SK-N-MC (cell line): Measurements from ENCODE around the gene NCOA1.

ENCODE experiments used
- DNase-seq: peaks from one replicate; pipeline ENCODE4 v3.0.0-alpha.2; 2011; ENCODE audit warnings: low read depth, low spot score
- H3K27ac ChIP-seq: fragments of 200-600 bp; sonication (generic); 2 replicates; pipeline ENCODE4 v1.5.1; 2016; ENCODE audit warnings: mixed run types
- H3K36me3 ChIP-seq: fragments of 200-600 bp; sonication (generic); 2 replicates; pipeline ENCODE4 v1.6.1; 2017; ENCODE audit warnings: antibody characterized with exemption, low read length, mixed read lengths; ENCODE audit not compliant: insufficient read depth
- H3K4me3 ChIP-seq: fragments of 200-600 bp; sonication (generic); 2 replicates; pipeline ENCODE4 v1.5.1; 2016
- H3K9ac ChIP-seq: fragments of 200-600 bp; sonication (generic); 2 replicates; pipeline ENCODE4 v1.8.0; 2017; ENCODE audit warnings: mixed run types, mixed read lengths; ENCODE audit not compliant: insufficient read length
- H3K9me3 ChIP-seq: fragments of 200-600 bp; sonication (generic); 2 replicates; pipeline ENCODE4 v1.6.1; 2017; ENCODE audit warnings: low read depth, mild to moderate bottlenecking, antibody characterized with exemption, low read length, moderate library complexity, mixed read lengths
- EZH2 ChIP-seq: fragments of 200-600 bp; sonication (generic); IDR thresholded peaks from one replicate; pipeline ENCODE4 v1.6.1; 2017; ENCODE audit warnings: antibody characterized with exemption
- FOXP2 ChIP-seq: optimal IDR thresholded peaks from 2 replicates; pipeline ENCODE3; 2011; ENCODE audit warnings: mild to moderate bottlenecking, moderate library complexity; ENCODE audit not compliant: insufficient read depth; ENCODE audit errors: extremely low read length, control extremely low read depth
- POLR2AphosphoS5 ChIP-seq: IDR thresholded peaks from 2 replicates; pipeline ENCODE4 v1.6.1; 2012; ENCODE audit warnings: mild to moderate bottlenecking, low read depth, low read length, borderline replicate concordance

Gene NCOA1

GRCh38 chr2:24710806-24711205, 219.8 kb downstream of the NCOA1 start:
- TF ChIP-seq POLR2AphosphoS5 (no peak), FOXP2 (no peak), EZH2 (no peak)
- H3K9me3 ChIP-seq = no peaks in the 10 kb centered on the region
- H3K9ac ChIP-seq = no peak overlapping the region
- DNase-seq = no peak
- H3K36me3 ChIP-seq = 0 out of 2 replicates have a peak, but pooled peaks cover 3% of the 10 kb centered on the region
- no peak overlapping the region for H3K4me3 ChIP-seq
- H3K27ac ChIP-seq = no peak overlapping the region

- TF ChIP-seq EZH2 = no peak
- no peak for TF ChIP-seq FOXP2
- TF ChIP-seq POLR2AphosphoS5 = no peak
Measured at GRCh38 chr2:24711865-24712264, 220.8 kb downstream of the NCOA1 start.

GRCh38 chr2:24712296-24712695, 221.2 kb downstream of the NCOA1 start:
- no peaks in the 10 kb centered on the region for H3K9me3 ChIP-seq
- no peak overlapping the region for H3K9ac ChIP-seq
- no peak for DNase-seq
- no peak overlapping the region for H3K27ac ChIP-seq
- H3K4me3 ChIP-seq = no peak overlapping the region
- H3K36me3 ChIP-seq = peaks cover 5% of the 10 kb centered on the region; the same call in 1 of the 2 replicates
- no peak for TF ChIP-seq EZH2
- no peak for TF ChIP-seq POLR2AphosphoS5
- no peak for TF ChIP-seq FOXP2

More at GRCh38 chr2:24711865-24712264, 220.8 kb downstream of the NCOA1 start:
- no peak for DNase-seq
- H3K9ac ChIP-seq = no peak overlapping the region
- H3K4me3 ChIP-seq = no peak overlapping the region
- H3K36me3 ChIP-seq = peaks cover 5% of the 10 kb centered on the region; the same call in 1 of the 2 replicates
- no peaks in the 10 kb centered on the region for H3K9me3 ChIP-seq
- no peak overlapping the region for H3K27ac ChIP-seq

GRCh38 chr2:24717263-24717951, 226.4 kb downstream of the NCOA1 start:
- H3K27ac ChIP-seq = no peak overlapping the region
- H3K4me3 ChIP-seq = no peak overlapping the region
- no peak overlapping the region for H3K9ac ChIP-seq
- no peak for TF ChIP-seq FOXP2
- TF ChIP-seq EZH2 = no peak
- TF ChIP-seq POLR2AphosphoS5 = no peak
- H3K36me3 ChIP-seq = peaks cover 5% of the 10 kb centered on the region
- DNase-seq = no peak
- H3K9me3 ChIP-seq = no peaks in the 10 kb centered on the region

GRCh38 chr2:24720310-24720709, 229.3 kb downstream of the NCOA1 start:
- no peaks in the 10 kb centered on the region for H3K9me3 ChIP-seq
- H3K27ac ChIP-seq = no peak overlapping the region
- H3K4me3 ChIP-seq = no peak overlapping the region
- no peak for DNase-seq
- no peak overlapping the region for H3K9ac ChIP-seq
- TF ChIP-seq FOXP2 (no peak), POLR2AphosphoS5 (no peak), EZH2 (no peak)
- peaks cover 5% of the 10 kb centered on the region for H3K36me3 ChIP-seq

- Histone ChIP-seq H3K9me3 (no peaks in the 10 kb centered on the region), H3K9ac (no peak overlapping the region), H3K4me3 (no peak overlapping the region), H3K36me3 (peaks cover 1% of the 10 kb centered on the region), H3K27ac (no peak overlapping the region)
- no peak for DNase-seq
- TF ChIP-seq POLR2AphosphoS5 (no peak), EZH2 (no peak), FOXP2 (no peak)
Measured at GRCh38 chr2:24721470-24721869, 230.4 kb downstream of the NCOA1 start.

GRCh38 chr2:24722141-24722790, 231.2 kb downstream of the NCOA1 start:
- no peak overlapping the region for H3K4me3 ChIP-seq
- H3K9me3 ChIP-seq = no peaks in the 10 kb centered on the region
- H3K36me3 ChIP-seq = no peaks in the 10 kb centered on the region; the same call in 1 of the 2 replicates
- no peak for DNase-seq
- no peak overlapping the region for H3K9ac ChIP-seq
- no peak overlapping the region for H3K27ac ChIP-seq
- TF ChIP-seq EZH2 = no peak
- TF ChIP-seq POLR2AphosphoS5 = no peak
- no peak for TF ChIP-seq FOXP2

- H3K9ac ChIP-seq = no peak overlapping the region
- TF ChIP-seq POLR2AphosphoS5 (no peak), EZH2 (no peak), FOXP2 (no peak)
- DNase-seq = no peak
- H3K36me3 ChIP-seq = no peaks in the 10 kb centered on the region
- H3K9me3 ChIP-seq = no peaks in the 10 kb centered on the region
- 0 out of 2 replicates have a peak overlapping the region, but pooled peaks have one; percentile 10 for H3K27ac ChIP-seq
- no peak overlapping the region for H3K4me3 ChIP-seq
Measured at GRCh38 chr2:24723191-24723590, 232.1 kb downstream of the NCOA1 start.

- no peak overlapping the region for H3K9ac ChIP-seq
- H3K9me3 ChIP-seq = no peaks in the 10 kb centered on the region
- H3K27ac ChIP-seq = peak overlapping the region; percentile 32; the same call in 1 of the 2 replicates
- TF ChIP-seq POLR2AphosphoS5 (no peak), FOXP2 (no peak), EZH2 (no peak)
- no peak for DNase-seq
- peaks cover under 1% of the 10 kb centered on the region; the same call in 1 of the 2 replicates for H3K36me3 ChIP-seq
- no peak overlapping the region for H3K4me3 ChIP-seq
Measured at GRCh38 chr2:24723665-24724064, 232.6 kb downstream of the NCOA1 start.
